Retinal pigment epithelial cell (primary cell): ENCODE results near the gene IL1RL2.

Experiments used
- DNase-seq: peaks from one replicate; pipeline ENCODE4 v3.0.0-alpha.2; 2010; ENCODE audit warnings: low read depth
- H3K4me3 ChIP-seq: 2 replicates; pipeline ENCODE4 v1.5.1; 2011; ENCODE audit warnings: mild to moderate bottlenecking, low read length, control low read depth, moderate library complexity
- TF ChIP-seq, protein P1 (sequence below): conservative IDR thresholded peaks from 2 replicates; pipeline ENCODE4 v1.5.1; 2011; ENCODE audit warnings: low read depth, low read length, control low read depth, inconsistent platforms

The IL1RL2 gene

DNA sequence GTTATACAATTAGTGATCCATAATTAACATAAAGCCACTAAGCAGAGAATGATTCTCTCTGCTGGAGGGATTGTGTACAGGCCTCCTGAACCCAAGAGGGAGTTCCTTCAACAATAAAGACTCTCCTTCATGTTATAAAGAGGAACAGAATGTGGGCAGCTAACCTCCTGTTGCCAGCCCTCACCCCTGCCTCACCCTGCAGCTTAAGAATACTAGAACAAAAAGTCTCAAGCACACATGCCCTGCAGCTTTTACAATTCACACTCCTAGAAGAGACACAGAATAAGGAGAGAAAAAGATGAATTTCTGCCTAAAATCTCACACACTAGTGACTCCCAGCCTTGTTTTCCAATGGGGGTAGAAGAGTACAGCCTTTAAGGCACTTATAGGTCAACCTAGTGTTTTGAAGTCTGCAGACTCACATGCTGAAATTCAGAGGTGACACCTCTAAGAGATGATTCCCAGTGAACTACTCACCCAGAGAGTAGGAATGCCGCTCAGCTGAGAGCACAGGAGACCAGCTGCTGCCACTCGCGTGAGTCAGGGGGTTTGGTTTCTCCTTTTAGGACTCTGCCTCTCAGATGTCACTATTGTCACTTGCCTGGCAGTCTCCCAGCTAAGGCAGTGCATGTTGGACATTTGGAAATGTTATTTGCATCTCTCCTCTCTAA is 92.0 kb downstream of the IL1RL2 start:
- H3K4me3 ChIP-seq = no peak overlapping the region
- no peak for DNase-seq
- TF ChIP-seq, protein P1, sequence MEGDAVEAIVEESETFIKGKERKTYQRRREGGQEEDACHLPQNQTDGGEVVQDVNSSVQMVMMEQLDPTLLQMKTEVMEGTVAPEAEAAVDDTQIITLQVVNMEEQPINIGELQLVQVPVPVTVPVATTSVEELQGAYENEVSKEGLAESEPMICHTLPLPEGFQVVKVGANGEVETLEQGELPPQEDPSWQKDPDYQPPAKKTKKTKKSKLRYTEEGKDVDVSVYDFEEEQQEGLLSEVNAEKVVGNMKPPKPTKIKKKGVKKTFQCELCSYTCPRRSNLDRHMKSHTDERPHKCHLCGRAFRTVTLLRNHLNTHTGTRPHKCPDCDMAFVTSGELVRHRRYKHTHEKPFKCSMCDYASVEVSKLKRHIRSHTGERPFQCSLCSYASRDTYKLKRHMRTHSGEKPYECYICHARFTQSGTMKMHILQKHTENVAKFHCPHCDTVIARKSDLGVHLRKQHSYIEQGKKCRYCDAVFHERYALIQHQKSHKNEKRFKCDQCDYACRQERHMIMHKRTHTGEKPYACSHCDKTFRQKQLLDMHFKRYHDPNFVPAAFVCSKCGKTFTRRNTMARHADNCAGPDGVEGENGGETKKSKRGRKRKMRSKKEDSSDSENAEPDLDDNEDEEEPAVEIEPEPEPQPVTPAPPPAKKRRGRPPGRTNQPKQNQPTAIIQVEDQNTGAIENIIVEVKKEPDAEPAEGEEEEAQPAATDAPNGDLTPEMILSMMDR = no peak

DNA sequence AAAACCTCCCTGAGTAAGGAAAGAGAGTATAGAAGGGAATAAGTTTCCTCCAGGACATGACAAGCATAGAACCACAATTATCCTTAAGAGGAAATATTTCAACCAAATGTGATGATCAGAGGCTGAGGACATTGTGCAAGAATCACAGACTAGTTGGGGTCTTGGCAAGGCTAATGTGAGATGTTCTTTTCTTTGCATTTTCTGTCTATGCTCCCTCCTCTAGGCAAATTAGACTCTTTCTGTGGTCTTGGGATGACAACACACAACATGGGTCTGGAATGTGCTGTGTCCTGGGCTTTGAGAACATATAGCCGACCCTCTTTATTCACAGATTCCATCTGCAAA is 92.5 kb downstream of the IL1RL2 start:
- DNase-seq = no peak
- no peak overlapping the region for H3K4me3 ChIP-seq
- TF ChIP-seq, protein P1 = no peak

DNA sequence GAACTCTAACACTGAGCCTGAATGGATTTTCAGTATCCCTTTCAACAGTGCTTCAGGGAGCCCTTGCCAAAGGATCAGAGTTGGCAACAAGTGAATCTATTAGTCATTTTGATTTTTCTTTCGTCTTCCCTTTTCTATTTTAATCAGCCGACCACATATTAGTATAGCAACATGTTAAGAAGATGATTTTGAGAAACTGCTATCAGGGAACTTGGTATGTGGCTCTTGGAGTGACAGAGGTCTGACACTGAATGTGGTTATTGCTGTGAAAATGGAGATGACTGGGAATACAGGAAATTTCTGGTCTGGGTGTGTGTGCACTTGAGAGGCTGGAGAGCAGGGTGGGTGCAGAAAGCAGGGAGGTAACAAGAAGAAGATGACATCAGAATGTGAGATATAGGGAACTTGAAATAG is 95.9 kb downstream of the IL1RL2 start:
- no peak for DNase-seq
- TF ChIP-seq, protein P1 = no peak
- H3K4me3 ChIP-seq = no peak overlapping the region

DNA sequence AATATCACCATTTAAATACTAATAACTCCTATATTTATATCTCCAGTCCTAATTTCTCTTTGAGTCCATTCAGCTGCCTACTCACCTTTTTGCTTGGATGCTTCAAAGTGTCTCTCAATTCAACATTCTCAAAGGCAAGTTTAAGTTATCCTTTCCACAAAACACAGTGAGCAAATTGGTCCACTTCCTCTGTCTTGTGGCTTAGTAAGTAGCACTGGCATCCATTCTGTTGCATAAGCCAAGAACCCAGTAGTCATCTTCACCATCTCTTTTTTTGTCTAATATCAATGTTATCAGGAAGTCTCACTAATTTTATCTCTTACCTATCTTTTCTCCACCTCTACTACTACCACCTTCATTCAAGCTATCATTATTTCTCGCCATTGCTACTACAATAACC is 97.2 kb downstream of the IL1RL2 start:
- TF ChIP-seq, protein P1 = no peak
- DNase-seq = no peak
- no peak overlapping the region for H3K4me3 ChIP-seq

DNA sequence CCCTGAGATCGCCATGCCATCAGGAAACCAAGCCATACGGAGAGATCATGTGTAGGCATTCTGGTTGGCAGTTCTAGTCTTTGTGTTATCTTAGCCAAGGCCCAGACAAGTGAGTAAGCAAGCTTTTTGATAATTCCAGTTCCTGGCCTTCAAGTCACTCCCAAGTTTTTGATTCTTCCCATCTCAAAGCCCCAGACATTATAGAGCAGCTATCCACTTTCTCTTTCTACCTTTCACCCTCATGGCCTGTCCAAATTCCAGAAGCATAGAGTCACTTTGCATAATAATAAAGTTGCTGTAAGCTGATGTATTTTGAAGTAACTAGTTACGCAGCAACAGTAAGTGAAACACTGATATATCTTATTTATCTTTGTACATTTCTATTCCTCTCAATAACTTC is 97.8 kb downstream of the IL1RL2 start:
- TF ChIP-seq, protein P1 = no peak
- DNase-seq = no peak
- H3K4me3 ChIP-seq = no peak overlapping the region

DNA sequence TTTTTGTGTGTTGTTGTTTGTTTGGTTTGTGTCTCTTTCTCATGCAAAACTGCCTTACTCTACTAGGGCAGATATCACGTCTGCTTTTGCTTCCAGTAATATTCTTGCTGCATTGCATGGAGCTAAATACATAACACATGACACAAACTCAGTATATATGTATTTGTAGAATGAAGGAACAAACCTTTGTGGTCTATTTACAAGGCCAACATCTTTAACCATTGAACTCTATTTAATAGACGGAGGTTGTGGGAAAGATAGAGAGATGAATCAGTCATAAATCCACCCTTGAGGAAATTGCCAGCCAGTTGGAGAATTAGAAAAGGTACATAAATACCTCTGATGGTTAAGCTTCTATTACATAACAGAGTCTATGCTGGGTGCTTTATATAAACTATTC is 98.5 kb downstream of the IL1RL2 start:
- H3K4me3 ChIP-seq = no peak overlapping the region
- TF ChIP-seq, protein P1 = no peak
- no peak for DNase-seq

DNA sequence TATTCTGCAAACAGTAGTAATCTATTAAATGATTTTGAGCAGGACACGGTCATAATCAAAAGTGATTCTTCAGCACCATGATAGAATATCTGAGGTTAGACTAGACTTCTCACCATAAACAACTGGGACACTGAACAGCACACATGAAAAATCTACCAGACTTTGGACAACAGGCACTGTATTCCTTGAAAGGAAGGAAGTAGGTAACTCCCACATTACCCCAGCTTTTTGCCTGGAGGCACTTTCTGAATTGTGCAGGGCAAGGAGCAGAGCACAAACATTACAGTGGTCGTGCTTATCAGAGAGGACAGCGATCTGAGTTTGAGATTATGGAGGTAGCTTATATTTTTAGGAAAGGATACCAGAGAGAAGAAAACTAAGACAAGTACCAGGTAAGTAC is 99.2 kb downstream of the IL1RL2 start:
- no peak overlapping the region for H3K4me3 ChIP-seq
- TF ChIP-seq, protein P1 = no peak

More for the DNA sequence above, 99.2 kb downstream of the IL1RL2 start:
- DNase-seq = no peak
